Erythroblast (primary cell): ENCODE results near the gene SGK1.

Experiments used
- GATA1 ChIP-seq: IDR thresholded peaks from 2 replicates; pipeline ENCODE4 v1.6.1; 2011; ENCODE audit warnings: low read depth, mild to moderate bottlenecking, control low read depth, low read length, moderate library complexity
- POLR2A ChIP-seq: IDR thresholded peaks from 2 replicates; pipeline ENCODE4 v1.6.1; 2011; ENCODE audit warnings: mild to moderate bottlenecking, low read length

GRCh38 chr6:134245041-134245440, 72.9 kb downstream of the SGK1 start:
- TF ChIP-seq POLR2A (no peak), GATA1 (no peak)
